Activated T-cell treated with anti-CD3 and anti-CD28 coated beads, Interleukin-2, amount 50 U/mL, for 24 hours (primary cell): ENCODE measurements around the gene CDKAL1.
"Not testable (repeated sequence)": the region's sequence is repeated elsewhere in the genome, so short reads cannot be mapped to it uniquely, and the experiment has no call there.

Experiments
- DNase-seq: peaks from one replicate; pipeline ENCODE4 v3.0.0-alpha.2; 2020
- H3K27ac Mint-ChIP-seq: 2 replicates; pipeline ENCODE4 v1.8.0; 2020; ENCODE audit warnings: mild to moderate bottlenecking, mixed read lengths
- H3K27me3 Mint-ChIP-seq: 2 replicates; pipeline ENCODE4 v1.8.0; 2020; ENCODE audit warnings: mixed read lengths
- H3K36me3 Mint-ChIP-seq: 2 replicates; pipeline ENCODE4 v1.8.0; 2020; ENCODE audit warnings: low read depth, mixed read lengths
- H3K4me1 Mint-ChIP-seq: 2 replicates; pipeline ENCODE4 v1.8.0; 2020; ENCODE audit warnings: low read depth, mixed read lengths
- H3K4me3 Mint-ChIP-seq: 2 replicates; pipeline ENCODE4 v1.8.0; 2020; ENCODE audit warnings: mild to moderate bottlenecking, moderate library complexity, mixed read lengths
- H3K9me3 Mint-ChIP-seq: 2 replicates; pipeline ENCODE4 v1.8.0; 2020; ENCODE audit warnings: mixed read lengths

Gene CDKAL1

DNA sequence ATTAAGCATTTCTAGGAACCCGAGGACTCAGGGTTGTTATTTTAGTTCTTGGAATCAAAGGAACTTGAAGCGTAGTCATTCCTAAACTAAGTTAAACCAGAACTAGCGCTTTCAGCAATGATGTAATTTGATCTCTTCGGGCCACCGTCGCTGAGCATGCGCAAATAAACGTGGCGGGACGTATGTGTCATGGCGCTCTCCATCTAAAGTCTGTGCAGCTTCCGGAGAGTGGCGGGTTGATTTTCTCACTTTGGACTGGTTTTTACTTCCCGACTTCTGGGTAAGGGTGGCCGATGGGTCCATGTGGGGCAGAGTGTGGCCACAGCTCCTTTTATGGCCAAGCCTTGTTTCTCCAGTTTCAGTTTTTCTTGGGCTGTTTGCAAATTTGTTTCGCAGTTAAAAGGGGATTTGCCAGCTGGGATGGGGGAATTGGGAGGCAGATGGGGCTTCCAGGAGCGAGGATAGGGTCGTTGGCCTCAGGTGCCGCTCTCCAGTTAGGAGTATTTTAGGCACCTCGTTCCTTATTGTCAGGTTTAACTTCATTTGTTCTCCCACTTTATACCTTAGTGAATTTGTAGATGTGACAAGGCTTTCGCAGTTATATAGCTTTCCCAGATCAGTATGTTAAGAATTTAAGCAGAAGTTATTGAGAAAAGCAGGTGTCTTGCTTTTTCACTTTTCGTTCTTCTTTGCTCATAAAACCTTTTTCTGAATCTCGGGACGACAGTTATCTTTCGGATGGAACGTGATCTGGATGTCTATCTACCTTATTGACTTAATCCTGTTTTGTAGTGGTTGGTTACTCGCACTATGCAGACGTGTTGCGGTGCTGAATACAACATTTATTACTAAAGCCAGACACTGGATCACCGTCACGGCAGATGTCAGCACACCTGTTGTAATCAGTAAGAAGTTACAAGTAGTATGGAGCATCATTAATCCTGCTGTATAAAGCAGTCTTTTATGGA, at the start of gene CDKAL1:
CDKAL1 (plus strand) TSS at position 163 of the 968 bp plus-strand sequence. CDS start 11,894 bp downstream, outside the sequence.
- H3K27ac Mint-ChIP-seq = peak within 1 kb of the TSS; percentile 99
- H3K27me3 Mint-ChIP-seq = no peaks in the 10 kb centered on the region
- peak within 1 kb of the TSS; percentile 99 for H3K4me3 Mint-ChIP-seq
- H3K36me3 Mint-ChIP-seq = peaks cover 46% of the 10 kb centered on the region
- peak; percentile 90 for DNase-seq
- no peaks in the 10 kb centered on the region for H3K9me3 Mint-ChIP-seq
- peaks cover 46% of the 10 kb centered on the region for H3K4me1 Mint-ChIP-seq

DNA sequence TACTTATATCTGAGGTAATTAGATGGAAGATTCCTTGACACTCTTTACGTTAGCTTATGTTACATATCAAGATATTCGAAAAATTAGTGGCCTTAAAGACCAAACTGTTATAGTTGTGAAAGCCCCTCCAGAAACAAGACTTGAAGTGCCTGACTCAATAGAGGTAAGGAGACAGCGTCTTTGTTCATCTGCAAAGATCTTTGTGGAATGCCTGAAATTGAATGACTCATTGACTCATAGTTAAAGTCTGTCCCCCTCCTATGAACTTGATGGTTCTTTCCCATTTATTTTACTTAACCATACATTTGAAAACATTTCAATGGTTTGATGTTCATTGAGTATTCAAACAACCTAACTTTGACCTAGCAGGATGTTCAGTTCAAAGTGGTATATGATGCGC, 47.6 kb upstream of the CDKAL1 start:
- peaks cover 6% of the 10 kb centered on the region for H3K4me1 Mint-ChIP-seq
- no peaks in the 10 kb centered on the region for H3K9me3 Mint-ChIP-seq
- H3K36me3 Mint-ChIP-seq = peaks cover 98% of the 10 kb centered on the region
- H3K4me3 Mint-ChIP-seq = no peak overlapping the region
- no peaks in the 10 kb centered on the region for H3K27me3 Mint-ChIP-seq
- DNase-seq = no peak
- H3K27ac Mint-ChIP-seq = no peak overlapping the region

DNA sequence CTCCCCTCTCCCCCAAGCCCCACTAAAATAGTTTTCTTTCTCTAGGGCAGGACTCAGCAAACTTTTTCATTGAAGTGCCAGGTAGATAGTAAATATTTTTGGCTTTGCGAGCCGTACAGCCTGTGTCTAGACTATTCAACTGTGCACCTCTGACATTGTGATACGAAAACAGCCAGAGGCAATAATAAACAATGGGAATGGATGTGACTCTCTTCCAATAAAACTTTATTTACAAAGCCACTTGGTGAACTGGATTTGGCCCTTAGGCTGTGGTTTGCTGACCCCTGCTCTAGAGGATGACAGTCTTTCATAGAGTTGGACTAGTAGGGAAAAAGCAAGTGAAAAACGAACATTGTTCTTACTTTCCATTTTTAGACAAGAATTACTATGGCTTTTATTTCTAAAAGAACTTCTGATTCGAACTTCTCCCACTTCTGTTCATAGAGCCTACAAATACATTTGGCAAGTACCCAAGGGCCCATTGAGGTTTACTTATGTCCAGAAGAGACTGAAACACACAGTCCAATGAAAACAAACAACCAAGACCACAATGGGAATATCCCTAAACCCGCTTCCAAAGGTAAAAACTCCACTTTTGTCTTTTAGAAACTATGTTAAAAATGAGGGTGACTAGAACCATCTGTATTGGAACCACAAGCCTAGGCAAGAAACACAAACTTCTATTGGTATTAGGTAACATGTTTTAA, 46.4 kb upstream of the CDKAL1 start:
- peaks cover 94% of the 10 kb centered on the region for H3K36me3 Mint-ChIP-seq
- no peak overlapping the region for H3K27ac Mint-ChIP-seq
- H3K9me3 Mint-ChIP-seq = no peaks in the 10 kb centered on the region

DNA sequence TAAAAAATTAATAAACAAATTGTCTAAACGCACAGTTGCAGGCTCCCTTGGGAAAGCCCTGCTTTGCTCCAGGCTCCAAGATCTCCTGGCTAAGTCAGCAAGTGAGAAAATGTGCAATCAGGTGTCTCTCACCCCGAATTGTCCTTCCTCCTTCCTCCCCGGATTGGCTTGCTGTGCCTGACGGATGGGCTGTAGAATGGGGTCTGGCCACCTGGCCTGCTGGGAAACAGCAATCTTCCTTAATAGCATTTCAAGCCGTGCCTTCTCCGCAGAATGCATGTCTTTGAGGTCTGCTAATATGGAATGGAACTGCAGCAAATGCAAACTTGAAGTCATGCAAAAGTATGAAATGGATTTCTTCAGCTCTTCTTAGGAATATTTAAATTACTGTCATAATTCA, 43.7 kb upstream of the CDKAL1 start:
- no peak overlapping the region for H3K4me3 Mint-ChIP-seq
- H3K9me3 Mint-ChIP-seq = no peaks in the 10 kb centered on the region
- peaks cover 73% of the 10 kb centered on the region for H3K36me3 Mint-ChIP-seq
- no peak for DNase-seq
- H3K27me3 Mint-ChIP-seq = no peaks in the 10 kb centered on the region
- H3K27ac Mint-ChIP-seq = no peak overlapping the region
- H3K4me1 Mint-ChIP-seq = peaks cover 6% of the 10 kb centered on the region

More for the DNA sequence above, 46.4 kb upstream of the CDKAL1 start:
- H3K27me3 Mint-ChIP-seq = no peaks in the 10 kb centered on the region
- no peak for DNase-seq
- peaks cover 6% of the 10 kb centered on the region for H3K4me1 Mint-ChIP-seq
- no peak overlapping the region for H3K4me3 Mint-ChIP-seq

DNA sequence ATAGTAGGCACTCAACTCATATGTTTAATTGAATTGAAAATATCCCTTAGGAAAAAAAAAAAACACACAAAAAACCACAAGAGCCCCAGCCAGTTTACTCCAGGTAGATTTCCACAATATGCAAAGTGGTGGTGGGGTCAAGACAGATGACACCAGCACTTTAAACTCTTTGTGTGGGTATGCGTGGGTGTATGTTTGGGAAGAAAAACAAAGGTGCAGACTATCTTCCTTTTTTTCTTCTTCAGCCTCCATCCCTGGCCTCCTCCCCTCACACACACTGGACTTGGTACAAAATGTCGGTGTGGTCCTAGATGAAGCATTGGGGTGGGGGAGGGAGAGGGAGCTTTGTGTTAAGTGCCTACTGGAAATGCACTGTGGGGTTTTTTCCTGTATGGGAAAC, 42.2 kb upstream of the CDKAL1 start:
- DNase-seq = no peak
- no peaks in the 10 kb centered on the region for H3K4me1 Mint-ChIP-seq
- no peak overlapping the region for H3K4me3 Mint-ChIP-seq
- peaks cover 61% of the 10 kb centered on the region for H3K36me3 Mint-ChIP-seq
- H3K9me3 Mint-ChIP-seq = no peaks in the 10 kb centered on the region
- no peaks in the 10 kb centered on the region for H3K27me3 Mint-ChIP-seq
- H3K27ac Mint-ChIP-seq = no peak overlapping the region

DNA sequence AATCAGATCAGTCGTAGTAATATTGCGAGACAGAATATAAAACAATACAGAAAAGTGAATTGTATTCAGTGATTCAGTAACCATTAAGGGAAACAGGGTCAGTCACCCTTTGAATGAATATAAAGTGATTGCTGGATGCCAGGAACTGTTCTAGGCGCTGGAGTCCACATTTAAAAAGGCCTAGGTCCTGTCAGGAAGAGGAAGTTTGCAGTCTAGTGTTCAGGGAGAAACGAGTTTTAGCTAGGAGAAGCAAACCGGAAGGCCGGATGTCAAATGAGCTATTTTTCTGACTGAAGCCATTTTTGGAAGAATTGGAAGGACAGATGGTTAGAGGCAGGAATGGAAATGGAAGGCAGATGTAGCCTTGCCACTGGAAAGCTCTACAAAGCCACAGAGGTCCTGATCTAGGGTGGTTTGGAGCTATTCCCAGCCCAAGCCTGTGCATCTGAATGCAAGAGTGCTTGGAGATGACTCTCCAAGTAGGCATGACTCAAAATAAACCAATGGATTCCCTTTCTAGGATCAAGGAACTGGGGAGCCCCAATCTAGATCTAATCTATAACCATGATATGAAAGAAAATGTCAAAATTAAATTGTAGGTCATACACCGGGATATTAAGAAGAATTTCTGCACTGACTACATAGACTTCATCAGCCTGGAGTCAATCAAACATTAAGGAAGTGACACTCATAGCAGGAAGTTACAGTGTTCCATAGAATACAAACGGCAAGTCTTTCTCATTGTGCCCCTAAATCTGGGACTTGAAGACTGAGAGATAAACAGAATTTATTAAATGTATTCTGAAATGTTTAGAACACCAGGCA, 36.8 kb upstream of the CDKAL1 start:
- H3K9me3 Mint-ChIP-seq = no peaks in the 10 kb centered on the region

DNA sequence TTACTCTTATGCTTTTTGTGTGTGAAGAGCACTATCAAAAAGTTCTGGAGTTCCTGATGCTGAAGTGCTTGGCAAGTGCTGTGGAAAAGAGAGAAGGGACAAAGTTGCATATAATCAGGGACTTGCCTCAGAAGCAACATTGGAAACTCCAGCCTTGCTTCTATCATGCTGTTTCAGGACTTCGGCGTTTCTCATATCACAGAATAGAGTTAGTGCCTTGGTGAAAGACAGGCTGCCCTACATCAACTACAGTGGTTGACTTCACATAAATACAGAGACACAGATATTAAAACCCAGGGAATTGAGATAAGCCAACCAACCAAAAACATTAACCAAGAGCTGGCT, 36.2 kb upstream of the CDKAL1 start:
- Mint-ChIP-seq H3K9me3 (no peaks in the 10 kb centered on the region), H3K4me1 (no peaks in the 10 kb centered on the region), H3K27me3 (no peaks in the 10 kb centered on the region), H3K36me3 (peaks cover 8% of the 10 kb centered on the region), H3K4me3 (no peak overlapping the region), H3K27ac (no peak overlapping the region)
- DNase-seq = no peak

More for the DNA sequence above, 36.8 kb upstream of the CDKAL1 start:
- Mint-ChIP-seq H3K27ac (no peak overlapping the region), H3K4me1 (no peaks in the 10 kb centered on the region), H3K27me3 (no peaks in the 10 kb centered on the region), H3K4me3 (no peak overlapping the region), H3K36me3 (peaks cover 12% of the 10 kb centered on the region)
- DNase-seq = no peak

DNA sequence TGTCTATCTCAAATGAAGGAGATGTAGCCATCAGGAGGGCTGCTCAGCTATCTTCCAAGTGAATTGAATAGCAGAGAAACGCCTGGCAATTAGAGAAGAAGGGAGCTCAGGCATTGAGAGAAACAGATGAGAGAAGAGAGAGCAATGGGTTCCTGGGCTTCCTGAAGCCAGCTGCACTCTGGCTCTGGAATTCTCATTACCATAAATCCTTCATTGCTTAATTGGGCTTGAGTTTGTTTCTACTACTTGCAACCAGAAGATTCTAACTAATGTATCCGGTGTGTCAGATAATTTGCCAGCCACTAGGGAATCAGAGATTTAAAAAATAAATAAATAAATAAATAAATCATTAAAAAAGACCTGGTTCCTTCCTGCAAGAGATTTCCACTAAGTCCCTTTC, 25.0 kb upstream of the CDKAL1 start:
- no peak overlapping the region for H3K27ac Mint-ChIP-seq

DNA sequence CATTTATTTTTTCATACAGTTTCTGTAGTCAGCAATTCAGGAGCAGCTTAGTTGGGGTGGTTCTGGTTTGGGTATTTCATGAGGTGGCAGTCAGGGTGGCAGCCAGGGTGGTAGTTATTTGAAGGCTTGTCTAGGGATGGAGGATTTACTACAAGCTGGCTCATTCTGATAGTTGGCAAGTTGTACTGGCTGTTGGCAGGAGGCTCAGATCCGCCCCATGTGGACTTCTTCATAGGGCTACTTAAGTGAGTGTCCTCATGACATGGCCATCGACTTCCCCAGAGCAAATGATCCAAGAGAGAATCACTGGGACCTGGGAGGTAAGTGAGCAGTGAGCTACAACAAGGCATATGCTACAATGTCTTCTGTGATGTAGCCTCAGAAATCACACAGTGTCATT, 22.4 kb upstream of the CDKAL1 start:
- H3K36me3 Mint-ChIP-seq = no peaks in the 10 kb centered on the region
- no peaks in the 10 kb centered on the region for H3K4me1 Mint-ChIP-seq
- no peak overlapping the region for H3K4me3 Mint-ChIP-seq
- no peak overlapping the region for H3K27ac Mint-ChIP-seq
- H3K9me3 Mint-ChIP-seq = no peaks in the 10 kb centered on the region
- peaks cover 4% of the 10 kb centered on the region for H3K27me3 Mint-ChIP-seq
- DNase-seq = no peak

More for the DNA sequence above, 25.0 kb upstream of the CDKAL1 start:
- no peaks in the 10 kb centered on the region for H3K9me3 Mint-ChIP-seq
- H3K27me3 Mint-ChIP-seq = peaks cover 4% of the 10 kb centered on the region
- no peak overlapping the region for H3K4me3 Mint-ChIP-seq
- H3K4me1 Mint-ChIP-seq = no peaks in the 10 kb centered on the region
- DNase-seq = no peak
- no peaks in the 10 kb centered on the region for H3K36me3 Mint-ChIP-seq

DNA sequence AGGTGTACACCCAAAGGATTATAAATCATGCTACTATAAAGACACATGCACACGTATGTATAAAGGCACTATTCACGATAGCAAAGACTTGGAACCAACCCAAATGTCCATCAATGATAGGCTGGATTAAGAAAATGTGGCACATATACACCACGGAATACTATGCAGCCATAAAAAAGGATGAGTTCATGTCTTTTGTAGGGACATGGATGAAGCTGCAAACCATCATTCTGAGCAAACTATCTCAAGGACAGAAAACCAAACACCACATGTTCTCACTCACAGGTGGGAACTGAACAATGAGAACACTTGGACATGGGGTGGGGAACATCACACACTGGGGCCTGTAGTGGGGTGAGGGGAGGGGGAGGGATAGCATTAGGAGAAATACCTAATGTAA, 9.0 kb upstream of the CDKAL1 start:
- not testable (repeated sequence) for H3K27ac Mint-ChIP-seq, H3K9me3 Mint-ChIP-seq, H3K27me3 Mint-ChIP-seq, H3K36me3 Mint-ChIP-seq, H3K4me3 Mint-ChIP-seq, DNase-seq
- H3K4me1 Mint-ChIP-seq = peaks cover 11% of the 10 kb centered on the region

DNA sequence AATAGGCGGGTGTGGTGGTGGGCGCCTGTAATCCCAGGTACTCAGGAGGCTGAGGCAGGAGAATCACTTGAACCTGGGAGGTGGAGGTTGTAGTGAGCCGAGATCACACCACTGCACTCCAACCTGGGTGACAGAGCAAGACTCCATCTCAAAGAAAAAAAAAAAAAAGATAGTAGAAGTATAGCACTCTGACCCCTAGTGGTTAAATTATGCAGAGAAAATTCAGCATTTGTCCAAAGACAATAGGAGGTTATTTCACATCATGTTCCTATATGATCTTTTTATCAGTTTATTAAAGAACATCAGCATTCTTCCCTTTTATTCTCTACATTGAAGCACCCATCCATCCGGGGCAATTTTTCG, 5.2 kb upstream of the CDKAL1 start:
- not testable (repeated sequence) for H3K27me3 Mint-ChIP-seq, DNase-seq, H3K4me3 Mint-ChIP-seq, H3K9me3 Mint-ChIP-seq, H3K36me3 Mint-ChIP-seq
- peak overlapping the region; percentile 29 for H3K27ac Mint-ChIP-seq
- H3K4me1 Mint-ChIP-seq = peaks cover 15% of the 10 kb centered on the region

DNA sequence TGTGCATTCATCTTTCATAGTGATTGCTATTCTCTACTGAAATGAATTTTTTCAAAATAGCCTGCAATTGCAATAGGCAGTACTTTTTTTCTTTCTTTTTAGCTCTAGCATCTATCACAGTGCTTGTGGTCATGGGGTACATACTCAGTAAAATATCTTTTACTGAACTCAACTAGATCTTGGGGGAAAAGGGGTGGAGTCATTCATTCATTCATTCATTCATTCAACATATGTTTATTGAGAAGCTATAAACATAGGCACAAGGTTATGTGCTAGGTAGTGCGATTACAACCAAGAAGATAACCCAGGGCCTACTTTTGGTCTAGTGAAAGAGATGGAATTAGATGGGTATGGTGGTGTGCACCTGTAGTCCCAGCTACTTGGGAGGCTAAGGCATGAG, 1.4 kb upstream of the CDKAL1 start:
- H3K36me3 Mint-ChIP-seq = peaks cover 32% of the 10 kb centered on the region
- H3K9me3 Mint-ChIP-seq = no peaks in the 10 kb centered on the region
- DNase-seq = no peak
- H3K27ac Mint-ChIP-seq = no peak overlapping the region
- H3K4me3 Mint-ChIP-seq = no peak overlapping the region
- no peaks in the 10 kb centered on the region for H3K27me3 Mint-ChIP-seq
- H3K4me1 Mint-ChIP-seq = peaks cover 41% of the 10 kb centered on the region

DNA sequence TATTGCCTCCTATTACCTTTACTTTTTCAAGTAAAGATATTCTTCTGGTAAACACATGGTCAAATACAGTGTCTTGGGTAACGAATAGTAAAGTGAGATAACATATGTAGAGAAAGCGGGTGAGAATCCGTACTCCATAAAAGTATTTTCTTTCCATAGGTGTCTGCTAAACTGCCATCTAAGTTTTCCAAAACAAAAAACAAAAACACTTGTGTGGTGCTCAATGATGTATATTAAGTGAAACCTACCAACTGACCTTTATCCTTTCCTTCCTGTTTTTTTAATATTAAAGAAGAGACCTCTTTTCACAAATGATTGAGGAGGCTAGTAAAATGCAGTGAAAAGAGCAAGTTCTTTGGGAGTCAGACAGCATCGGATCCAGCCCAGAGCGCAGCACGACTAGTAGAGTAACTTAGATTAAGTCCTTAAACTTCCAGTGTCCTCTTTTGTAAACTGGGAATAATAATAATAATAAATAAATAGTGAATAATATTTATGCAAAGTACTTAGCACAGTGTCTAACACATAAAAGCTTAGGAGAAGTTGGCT, 437 bp upstream of the CDKAL1 start:
- peaks cover 43% of the 10 kb centered on the region for H3K4me1 Mint-ChIP-seq
- peak overlapping the region; percentile 91 for H3K27ac Mint-ChIP-seq
- peaks cover 40% of the 10 kb centered on the region for H3K36me3 Mint-ChIP-seq
- H3K9me3 Mint-ChIP-seq = no peaks in the 10 kb centered on the region
- no peaks in the 10 kb centered on the region for H3K27me3 Mint-ChIP-seq
- peak overlapping the region; percentile 67 for H3K4me3 Mint-ChIP-seq
- DNase-seq = no peak

DNA sequence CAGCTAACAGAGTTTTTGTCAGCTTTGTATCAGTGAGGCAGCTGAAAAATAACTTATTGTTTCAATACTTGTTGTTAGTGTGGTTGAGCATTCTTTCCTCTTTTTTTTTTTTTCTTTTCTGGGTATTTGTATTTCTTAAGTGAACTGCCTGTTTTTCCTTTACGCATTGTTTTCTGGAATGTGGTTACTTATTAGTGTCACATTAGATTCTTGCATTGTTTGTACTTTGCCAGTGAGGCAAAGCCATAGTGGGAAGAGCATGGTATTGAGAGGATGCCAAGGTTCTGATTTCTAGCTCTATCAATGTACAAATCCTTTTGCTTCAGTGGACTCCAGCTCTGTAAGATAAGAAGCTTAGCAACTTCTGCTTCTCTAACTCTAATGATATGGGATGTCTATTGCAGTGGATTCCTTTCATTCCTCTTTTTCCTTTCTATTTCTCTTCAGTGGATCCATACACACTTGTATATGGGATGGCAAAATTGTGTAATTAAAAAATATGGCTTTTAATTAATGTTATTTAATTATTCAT, 3.9 kb downstream of the CDKAL1 start:
- DNase-seq = no peak
- Mint-ChIP-seq H3K4me1 (peaks cover 69% of the 10 kb centered on the region), H3K36me3 (peaks cover 75% of the 10 kb centered on the region), H3K4me3 (no peak overlapping the region), H3K9me3 (no peaks in the 10 kb centered on the region), H3K27me3 (no peaks in the 10 kb centered on the region), H3K27ac (no peak overlapping the region)
